NCI-H2196 (cell line): Measurements from ENCODE around the gene MCC.

Experiments
- DNase-seq: peaks from one replicate; lab custom pipeline; 2025; ENCODE audit not compliant: unreplicated experiment; lab: John Stamatoyannopoulos, UW

MCC gene

GRCh38 chr5:113118765-113119164 is 369.5 kb downstream of the MCC start:
- no peak for DNase-seq

DNA sequence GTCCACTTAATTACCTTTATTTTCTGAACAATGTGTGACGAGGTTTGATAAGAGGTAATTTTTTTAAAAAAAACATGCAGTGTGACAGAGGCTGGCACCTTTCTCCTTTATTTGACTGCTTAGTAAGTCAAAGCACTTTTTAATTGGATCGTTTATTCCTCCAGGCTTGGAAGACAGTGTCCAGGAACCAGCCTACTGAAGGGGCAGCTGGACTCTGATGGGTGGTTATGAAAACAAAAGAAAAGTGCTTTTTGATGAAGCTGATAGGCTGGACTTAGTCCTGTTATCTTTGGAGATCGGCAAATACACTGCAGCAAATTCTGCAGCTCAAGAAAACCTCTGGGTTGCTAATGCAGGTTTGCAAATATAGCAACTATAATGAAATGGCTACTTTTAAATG is 370.0 kb downstream of the MCC start:
- DNase-seq: no peak

DNA sequence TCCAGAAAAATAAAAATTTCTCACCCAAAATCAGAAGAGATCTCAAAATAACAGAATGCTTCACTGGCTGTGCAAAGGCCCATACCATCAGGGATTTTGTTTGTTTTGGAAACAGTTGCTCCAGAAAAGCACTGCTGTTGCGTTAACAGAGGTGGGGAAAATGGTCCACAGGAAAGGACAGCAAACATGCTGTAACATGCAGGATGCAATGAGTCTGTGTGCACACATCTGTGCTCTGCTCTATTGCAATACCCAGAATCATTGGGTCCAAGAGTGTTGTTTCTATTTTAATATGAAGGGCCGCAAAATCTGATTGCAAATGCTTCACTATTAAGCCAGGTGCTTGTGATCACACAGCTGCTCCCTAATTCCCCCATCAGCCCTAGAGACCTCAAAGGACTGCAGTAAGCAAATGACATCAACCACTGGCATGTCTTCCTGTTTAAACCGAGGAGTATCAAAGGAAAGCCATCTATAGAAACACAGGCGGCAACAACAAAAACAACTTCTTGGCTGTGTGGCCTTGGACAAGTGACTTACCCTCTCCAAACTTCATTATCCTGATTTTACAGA is 370.6 kb downstream of the MCC start:
- DNase-seq: no peak

DNA sequence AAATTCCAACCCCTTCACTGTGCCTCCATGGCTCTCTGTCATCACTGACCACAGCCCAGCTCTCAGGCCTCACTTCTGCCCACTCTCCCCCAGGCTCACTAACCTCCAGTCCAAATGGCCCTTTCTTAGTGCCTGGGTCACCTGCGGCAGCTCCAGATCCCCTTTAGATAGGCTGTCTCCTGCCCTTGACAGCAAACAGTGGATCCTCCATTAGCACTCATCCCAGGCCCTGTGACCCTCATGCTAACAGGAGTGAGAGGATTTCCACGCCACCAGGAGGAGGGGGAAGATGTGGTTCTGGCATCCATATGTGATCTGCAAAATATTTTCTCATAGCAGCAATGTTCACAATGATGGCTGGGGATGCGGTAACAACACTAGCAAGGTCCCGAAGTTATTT is 372.3 kb downstream of the MCC start:
- DNase-seq: no peak

DNA sequence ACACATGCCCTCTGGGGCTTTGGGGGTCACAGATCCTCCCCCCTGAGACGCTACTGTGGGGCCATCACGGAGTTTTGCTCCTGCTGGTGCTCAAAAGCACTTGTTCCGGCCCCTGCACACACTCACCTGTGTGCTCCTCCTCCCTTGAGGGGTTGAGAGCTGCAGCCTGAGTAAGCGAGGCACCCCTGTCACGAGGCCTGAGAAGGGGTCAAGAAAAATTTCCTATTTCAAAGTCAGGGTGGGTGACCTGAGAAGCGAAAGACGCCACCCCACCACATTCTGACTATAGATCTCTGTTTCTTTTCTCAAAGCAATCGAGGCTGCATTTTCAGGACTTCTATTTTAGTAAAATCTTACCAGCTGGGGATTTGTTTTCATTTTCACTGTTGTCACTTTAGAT is 373.2 kb downstream of the MCC start:
- no peak for DNase-seq

- DNase-seq: no peak
Measured at GRCh38 chr5:113114559-113114958, 373.7 kb downstream of the MCC start.

GRCh38 chr5:113112435-113112834 is 375.8 kb downstream of the MCC start:
- DNase-seq: no peak

DNA sequence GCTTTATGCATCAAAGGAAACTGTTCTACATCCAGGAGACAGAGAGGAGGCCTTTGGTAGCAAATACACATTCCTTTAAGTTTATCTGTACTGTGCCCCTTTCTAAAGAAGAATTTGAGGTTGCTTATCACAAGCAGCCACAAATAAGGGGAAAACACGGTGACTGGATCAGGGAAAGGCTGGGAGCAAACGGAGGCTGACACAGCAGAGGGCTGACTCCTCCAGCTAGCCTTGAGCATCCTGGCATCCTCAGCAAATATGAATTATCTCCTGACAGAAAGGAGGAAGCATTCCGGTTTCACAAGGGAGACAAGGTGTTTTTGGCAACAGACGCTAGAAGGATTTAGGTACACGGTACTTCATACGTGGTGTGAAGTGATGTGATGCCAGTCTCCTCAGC is 378.1 kb downstream of the MCC start:
- no peak for DNase-seq

- DNase-seq: no peak
Measured at GRCh38 chr5:113109344-113109743, 378.9 kb downstream of the MCC start.

DNA sequence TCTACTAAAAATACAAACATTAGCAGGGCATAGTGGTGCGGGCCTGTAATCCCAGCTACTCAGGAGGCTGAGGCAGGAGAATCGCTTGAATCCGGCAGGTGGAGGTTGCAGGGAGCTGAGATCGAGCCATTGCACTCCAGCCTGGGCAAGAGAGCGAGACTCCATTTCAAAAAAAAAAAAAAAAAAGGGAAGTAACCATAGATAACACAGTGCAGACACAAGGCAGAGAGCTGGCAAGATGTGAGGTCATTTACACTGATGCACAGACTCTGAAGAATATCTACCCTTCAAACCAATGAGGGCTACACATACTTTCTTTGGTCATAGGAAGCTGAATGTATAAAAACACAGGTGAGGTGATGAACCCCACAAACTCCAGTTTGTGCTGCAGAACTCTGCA is 379.8 kb downstream of the MCC start:
- DNase-seq: no peak

GRCh38 chr5:113106821-113107220 is 381.4 kb downstream of the MCC start:
- DNase-seq: no peak

- no peak for DNase-seq
Measured at GRCh38 chr5:113105693-113106280, 382.5 kb downstream of the MCC start.

DNA sequence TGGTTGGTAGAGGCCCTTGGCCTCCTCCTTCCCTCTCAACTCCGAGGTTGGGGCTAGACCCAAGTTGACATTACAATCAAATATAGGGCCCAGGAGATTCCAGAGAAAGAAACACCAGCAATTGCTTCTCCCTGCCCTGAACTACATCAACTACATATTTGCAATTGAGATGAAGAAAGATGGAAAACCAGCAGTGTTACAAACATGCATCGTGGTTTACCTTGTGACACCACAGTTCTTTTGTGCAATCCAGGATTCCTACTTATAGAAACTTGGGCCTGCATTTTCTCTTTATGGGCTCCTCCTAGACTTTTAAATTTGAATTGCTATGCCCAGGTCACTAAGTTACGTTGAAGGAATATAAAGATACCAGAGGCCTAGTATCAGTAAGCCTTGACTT is 384.9 kb downstream of the MCC start:
- DNase-seq: no peak

DNA sequence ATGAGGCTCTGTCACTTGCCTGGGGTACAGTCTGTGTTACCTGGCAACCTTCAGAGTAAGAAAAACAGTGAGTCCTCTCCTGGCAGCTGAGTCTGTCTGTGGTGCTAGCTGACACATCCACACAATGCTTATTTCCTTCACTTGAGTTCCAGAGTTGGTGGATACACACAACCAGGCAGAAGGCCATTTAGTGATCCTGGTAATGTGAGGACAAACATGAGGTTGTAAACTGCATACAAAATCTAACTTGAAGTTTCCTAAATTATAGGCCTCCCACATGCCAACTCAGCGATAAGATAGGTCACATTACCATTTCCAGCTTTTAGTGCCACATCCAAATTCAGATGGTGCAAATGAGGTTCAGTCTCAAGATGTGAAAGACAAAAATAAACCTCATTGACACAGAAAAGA is 386.1 kb downstream of the MCC start:
- DNase-seq: no peak

DNA sequence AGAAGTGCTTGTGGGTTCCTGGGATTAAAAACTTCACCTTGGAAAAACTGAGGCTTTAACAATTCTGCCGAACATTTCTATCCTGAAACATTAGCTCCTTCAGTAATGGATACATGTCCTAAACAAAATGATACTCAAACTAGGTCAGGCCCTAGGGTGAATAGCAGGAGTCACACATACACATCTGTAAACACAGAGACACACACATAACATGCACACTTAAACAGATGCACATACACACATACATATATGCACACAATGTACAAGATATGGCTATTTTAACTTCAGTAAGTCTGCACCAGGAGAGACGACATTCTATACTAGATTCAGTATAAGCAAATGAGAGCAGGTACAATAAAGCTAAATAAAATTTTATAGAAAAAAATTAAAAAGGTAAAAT is 387.3 kb downstream of the MCC start:
- no peak for DNase-seq

DNA sequence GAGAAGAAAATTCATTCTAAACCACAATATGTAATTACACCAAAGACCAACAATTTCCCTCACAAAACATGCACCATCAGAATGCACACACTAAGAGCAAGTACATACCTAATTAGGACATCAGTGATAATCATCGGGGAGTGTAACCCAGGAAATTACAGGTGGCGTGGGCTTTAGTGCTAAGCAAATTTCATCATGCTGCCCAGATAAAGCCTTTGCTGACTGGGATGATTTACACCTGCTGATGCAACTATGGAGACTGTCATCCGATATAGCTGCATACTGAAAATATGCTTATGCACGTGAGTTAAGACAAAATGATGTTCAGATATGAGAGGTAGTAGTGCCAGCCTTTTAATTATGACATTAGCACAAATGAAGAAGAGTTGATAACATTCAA is 388.4 kb downstream of the MCC start:
- DNase-seq: no peak

- DNase-seq: no peak
Measured at GRCh38 chr5:113098378-113098777, 389.9 kb downstream of the MCC start.

- no peak for DNase-seq
Measured at GRCh38 chr5:113095831-113096230, 392.4 kb downstream of the MCC start.

- no peak for DNase-seq
Measured at GRCh38 chr5:113093558-113093957, 394.7 kb downstream of the MCC start.

GRCh38 chr5:113092683-113093082 is 395.6 kb downstream of the MCC start:
- DNase-seq: no peak

GRCh38 chr5:113091622-113092021 is 396.6 kb downstream of the MCC start:
- DNase-seq: no peak

DNA sequence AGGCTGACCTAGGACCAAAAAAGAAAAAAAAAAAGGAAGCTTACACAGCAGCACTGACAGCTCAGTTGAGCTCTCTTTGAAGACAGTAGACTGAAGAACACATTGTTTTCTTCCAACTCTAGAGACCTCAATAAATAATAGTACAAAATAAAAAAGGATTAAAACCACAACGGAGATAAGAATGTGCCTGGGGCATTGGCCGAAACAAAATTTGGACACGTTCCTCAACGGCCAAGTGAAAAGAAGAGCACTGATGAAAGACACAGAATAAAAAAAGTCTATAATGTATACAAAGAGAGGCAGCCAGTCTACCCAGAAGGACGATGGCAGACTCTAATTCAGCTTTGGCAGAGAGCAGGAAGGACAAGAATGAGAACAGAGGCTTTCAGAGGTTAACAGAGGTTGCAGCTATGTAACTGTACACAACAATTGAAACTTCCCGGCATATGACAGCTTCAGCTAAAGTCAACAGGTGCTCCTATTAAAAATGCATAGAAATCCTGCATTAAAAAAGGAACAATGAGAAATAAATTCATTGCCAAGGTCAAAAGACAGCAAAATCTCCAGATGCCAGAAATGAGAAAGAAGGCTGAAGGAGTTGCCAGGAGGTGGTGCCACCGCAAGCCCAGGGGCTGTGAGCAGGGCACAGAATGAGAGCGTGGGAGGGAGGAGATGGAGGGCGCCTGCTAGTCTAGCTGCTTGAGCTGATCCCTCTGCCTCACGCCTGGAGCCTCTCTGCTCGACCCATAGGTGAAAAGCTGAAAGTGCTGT is 397.7 kb downstream of the MCC start:
- DNase-seq: no peak
